ENCODE results near the gene SOX4.

The SOX4 gene

GRCh38 chr6:21615504-21615903 lies 22.0 kb downstream of the SOX4 start:
- in situ Hi-C loops (cut with MboI; ENCODE audit: low sequenced_read_pairs, unreplicated experiment): no loop called here
- DNase-seq (ENCODE audit: low spot score): no peak
- TF ChIP-seq CTCF (IDR thresholded peaks at IDR 0.05; ENCODE audit: borderline replicate concordance, control extremely low read depth, extremely low read depth, insufficient read depth, missing control alignments): no peak

GRCh38 chr6:21616005-21616404 lies 22.5 kb downstream of the SOX4 start:
- TF ChIP-seq CTCF (IDR thresholded peaks at IDR 0.05; ENCODE audit: borderline replicate concordance, control extremely low read depth, extremely low read depth, insufficient read depth, missing control alignments): no peak
- DNase-seq (ENCODE audit: low spot score): no peak
- in situ Hi-C loops (cut with MboI; ENCODE audit: low sequenced_read_pairs, unreplicated experiment): no loop called here

- no peak for DNase-seq (ENCODE audit: low spot score)
- in situ Hi-C loops (cut with MboI; ENCODE audit: low sequenced_read_pairs, unreplicated experiment): no loop called here
Measured at GRCh38 chr6:21625642-21626041, 32.1 kb downstream of the SOX4 start.

GRCh38 chr6:21626756-21627155 lies 33.2 kb downstream of the SOX4 start:
- in situ Hi-C loops (cut with MboI; ENCODE audit: low sequenced_read_pairs, unreplicated experiment): no loop called here
- DNase-seq (ENCODE audit: low spot score): no peak
- TF ChIP-seq CTCF (IDR thresholded peaks at IDR 0.05; ENCODE audit: borderline replicate concordance, control extremely low read depth, extremely low read depth, insufficient read depth, missing control alignments): no peak

More at GRCh38 chr6:21625642-21626041, 32.1 kb downstream of the SOX4 start:
- no peak for TF ChIP-seq CTCF (IDR thresholded peaks at IDR 0.05; ENCODE audit: borderline replicate concordance, control extremely low read depth, extremely low read depth, insufficient read depth, missing control alignments)

- no peak for TF ChIP-seq CTCF (IDR thresholded peaks at IDR 0.05; ENCODE audit: borderline replicate concordance, control extremely low read depth, extremely low read depth, insufficient read depth, missing control alignments)
- DNase-seq (ENCODE audit: low spot score): no peak
- in situ Hi-C loops (cut with MboI; ENCODE audit: low sequenced_read_pairs, unreplicated experiment): no loop called here
Measured at GRCh38 chr6:21628160-21628559, 34.6 kb downstream of the SOX4 start.

GRCh38 chr6:21633511-21634109 lies 40.1 kb downstream of the SOX4 start:
- no peak for DNase-seq (ENCODE audit: low spot score)
- in situ Hi-C loops (cut with MboI; ENCODE audit: low sequenced_read_pairs, unreplicated experiment): no loop called here
- no peak for TF ChIP-seq CTCF (IDR thresholded peaks at IDR 0.05; ENCODE audit: borderline replicate concordance, control extremely low read depth, extremely low read depth, insufficient read depth, missing control alignments)
